Loucy (cell line): ENCODE measurements around the gene SKIC2.
A peak's percentile ranks its signal among the peaks of the same experiment; 100 is the strongest.

Experiments used
- H2AFZ ChIP-seq: fragments of 200-600 bp; sonication (generic); 2 replicates; pipeline ENCODE4 v1.6.0; 2016; ENCODE audit warnings: antibody characterized with exemption, mild to moderate bottlenecking, low read length, moderate library complexity
- H3F3A ChIP-seq: fragments of 200-600 bp; 2 replicates; pipeline ENCODE4 v1.6.0; 2016; ENCODE audit warnings: antibody characterized with exemption, low read depth, mild to moderate bottlenecking
- H3K27me3 ChIP-seq: fragments of 200-600 bp; sonication (generic); 2 replicates; pipeline ENCODE4 v1.6.1; 2014; ENCODE audit warnings: low read length, mild to moderate bottlenecking; ENCODE audit not compliant: insufficient read depth, poor library complexity, severe bottlenecking
- H3K36me3 ChIP-seq: fragments of 200-600 bp; sonication (generic); 2 replicates; pipeline ENCODE4 v1.6.1; 2016; ENCODE audit warnings: low read length; ENCODE audit not compliant: insufficient read depth
- H3K4me1 ChIP-seq: fragments of 200-600 bp; sonication (generic); 2 replicates; pipeline ENCODE4 v1.5.1; 2014; ENCODE audit warnings: low read length, mild to moderate bottlenecking; ENCODE audit not compliant: insufficient read depth, poor library complexity, severe bottlenecking
- H3K4me2 ChIP-seq: fragments of 200-600 bp; sonication (generic); 2 replicates; pipeline ENCODE4 v1.6.0; 2014; ENCODE audit warnings: antibody characterized with exemption, low read length, low read depth, mild to moderate bottlenecking; ENCODE audit not compliant: poor library complexity, severe bottlenecking
- H3K4me3 ChIP-seq: fragments of 200-600 bp; sonication (generic); 2 replicates; pipeline ENCODE4 v1.5.1; 2014; ENCODE audit warnings: low read length, mild to moderate bottlenecking, mixed read lengths; ENCODE audit not compliant: poor library complexity, severe bottlenecking
- H3K79me2 ChIP-seq: fragments of 200-600 bp; sonication (generic); 2 replicates; pipeline ENCODE4 v1.6.1; 2014; ENCODE audit warnings: low read length; ENCODE audit not compliant: insufficient read depth
- H3K9ac ChIP-seq: fragments of 200-600 bp; sonication (generic); 2 replicates; pipeline ENCODE4 v1.6.0; 2014; ENCODE audit warnings: mild to moderate bottlenecking, low read depth, low read length, moderate library complexity; ENCODE audit not compliant: poor library complexity, severe bottlenecking
- H3K9me2 ChIP-seq: fragments of 200-600 bp; sonication (generic); replicated peaks from 2 replicates; pipeline ENCODE4 v1.6.1; 2016; ENCODE audit warnings: low read depth, low read length, mixed read lengths
- H3K9me3 ChIP-seq: fragments of 200-600 bp; sonication (generic); 2 replicates; pipeline ENCODE4 v1.6.1; 2014; ENCODE audit warnings: mild to moderate bottlenecking, antibody characterized with exemption, low read length, low read depth; ENCODE audit not compliant: insufficient read depth
- H4K20me1 ChIP-seq: fragments of 200-600 bp; sonication (generic); 2 replicates; pipeline ENCODE4 v1.6.0; 2014; ENCODE audit warnings: antibody characterized with exemption, low read length, mild to moderate bottlenecking; ENCODE audit not compliant: insufficient read depth, poor library complexity, severe bottlenecking
- CTCF ChIP-seq: fragments of 200-600 bp; sonication (generic); conservative IDR thresholded peaks from 2 replicates; pipeline ENCODE4 v1.5.1; 2014; ENCODE audit warnings: mild to moderate bottlenecking, antibody characterized with exemption, low read length
- EZH2phosphoT487 ChIP-seq: fragments of 200-600 bp; IDR thresholded peaks from 2 replicates; pipeline ENCODE4 v1.6.1; 2018; ENCODE audit warnings: antibody characterized with exemption, mild to moderate bottlenecking, moderate library complexity, borderline replicate concordance

Gene SKIC2

GRCh38 chr6:31954511-31954910 is 4.5 kb upstream of the SKIC2 start:
- Histone ChIP-seq H3K4me3 (no peak overlapping the region), H3F3A (no peaks in the 10 kb centered on the region), H2AFZ (no peak overlapping the region), H4K20me1 (no peaks in the 10 kb centered on the region), H3K79me2 (peaks cover 29% of the 10 kb centered on the region), H3K9me2 (no peaks in the 10 kb centered on the region), H3K9ac (no peak overlapping the region), H3K9me3 (no peaks in the 10 kb centered on the region), H3K4me1 (peaks cover 16% of the 10 kb centered on the region), H3K27me3 (no peaks in the 10 kb centered on the region), H3K4me2 (no peak overlapping the region), H3K36me3 (peaks cover 33% of the 10 kb centered on the region; the same call in 1 of the 2 replicates)
- no peak for TF ChIP-seq CTCF
- no peak for TF ChIP-seq EZH2phosphoT487

- no peaks in the 10 kb centered on the region for H3K9me2 ChIP-seq
- peaks cover 28% of the 10 kb centered on the region; the same call in 1 of the 2 replicates for H3K36me3 ChIP-seq
- no peaks in the 10 kb centered on the region for H3K9me3 ChIP-seq
- no peaks in the 10 kb centered on the region for H3F3A ChIP-seq
- no peak overlapping the region for H3K4me2 ChIP-seq
- peaks cover 28% of the 10 kb centered on the region for H3K4me1 ChIP-seq
- peaks cover 39% of the 10 kb centered on the region for H3K79me2 ChIP-seq
- H3K27me3 ChIP-seq: no peaks in the 10 kb centered on the region
- no peaks in the 10 kb centered on the region for H4K20me1 ChIP-seq
- no peak overlapping the region for H2AFZ ChIP-seq
- H3K9ac ChIP-seq: no peak overlapping the region
- no peak overlapping the region for H3K4me3 ChIP-seq
- no peak for TF ChIP-seq CTCF
- no peak for TF ChIP-seq EZH2phosphoT487
Observed at GRCh38 chr6:31956796-31957195, 2.2 kb upstream of the SKIC2 start.

- Histone ChIP-seq H2AFZ (peak overlapping the region; percentile 91), H3K79me2 (peaks cover 39% of the 10 kb centered on the region), H3K9ac (peak overlapping the region; percentile 95), H3K4me3 (peak overlapping the region; percentile 95), H3F3A (no peaks in the 10 kb centered on the region), H3K36me3 (peaks cover 27% of the 10 kb centered on the region; the same call in 1 of the 2 replicates), H3K27me3 (no peaks in the 10 kb centered on the region), H3K9me3 (no peaks in the 10 kb centered on the region), H4K20me1 (no peaks in the 10 kb centered on the region), H3K4me2 (peak overlapping the region; percentile 94), H3K4me1 (peaks cover 28% of the 10 kb centered on the region), H3K9me2 (no peaks in the 10 kb centered on the region)
- TF ChIP-seq EZH2phosphoT487 (no peak), CTCF (no peak)
Observed at GRCh38 chr6:31958412-31958740, 599 bp upstream of the SKIC2 start.
